ENCODE data around the gene STARD5.
A peak's percentile ranks its signal among the peaks of the same experiment; 100 is the strongest.

The STARD5 gene

DNA sequence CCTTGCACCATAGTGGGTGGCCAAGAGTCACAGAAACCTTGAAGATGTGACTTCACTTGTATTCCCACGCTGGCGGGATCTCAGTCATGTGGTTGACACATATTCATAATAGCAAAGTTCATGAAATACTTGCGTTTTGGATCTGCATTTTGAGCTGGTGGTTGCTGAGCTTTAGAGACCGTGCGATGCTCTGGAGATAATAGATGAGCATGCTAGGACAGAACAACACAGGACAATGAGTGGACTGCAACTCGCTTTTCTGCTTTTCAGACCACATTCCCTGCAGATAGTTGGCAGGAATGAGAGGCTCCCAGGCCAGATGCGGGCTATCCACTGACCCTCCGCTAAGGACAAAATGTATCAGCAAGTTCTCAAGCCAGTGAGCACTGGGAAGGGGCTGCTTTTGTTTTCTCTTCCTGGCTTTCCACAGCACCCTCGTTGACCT lies 13.8 kb upstream of the STARD5 start:
- no peak for TF ChIP-seq CTCF (IDR thresholded peaks at IDR 0.05; ENCODE audit: low read depth, low read length)
- DNase-seq (ENCODE audit: extremely low read depth, low read depth), result no peak

GRCh38 chr15:81337241-81337640 lies 13.3 kb upstream of the STARD5 start:
- DNase-seq (ENCODE audit: extremely low read depth, low read depth), result no peak

DNA sequence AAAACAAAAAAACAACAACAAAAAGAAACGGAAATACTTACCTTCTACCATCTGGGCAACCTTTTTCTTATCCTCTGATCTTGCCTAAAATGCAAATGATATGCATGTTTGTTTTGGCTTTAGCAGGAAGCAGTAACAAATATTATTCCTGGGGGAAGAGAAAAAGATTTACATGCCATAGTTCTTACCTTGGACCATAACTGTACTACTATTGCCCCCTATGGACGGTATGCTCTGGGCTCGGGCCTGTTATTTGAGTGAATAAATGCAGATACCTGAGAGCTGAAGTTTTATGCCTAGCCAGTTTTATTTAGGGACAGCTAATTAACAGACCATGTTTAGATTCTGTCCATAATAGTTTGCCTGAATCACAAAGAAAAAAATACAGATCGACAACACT lies 12.6 kb upstream of the STARD5 start:
- peak; percentile 28 for TF ChIP-seq CTCF (IDR thresholded peaks at IDR 0.05; ENCODE audit: low read depth, low read length)
- DNase-seq (ENCODE audit: extremely low read depth, low read depth), result no peak

More at GRCh38 chr15:81337241-81337640, 13.3 kb upstream of the STARD5 start:
- TF ChIP-seq CTCF (IDR thresholded peaks at IDR 0.05; ENCODE audit: low read depth, low read length), result no peak

DNA sequence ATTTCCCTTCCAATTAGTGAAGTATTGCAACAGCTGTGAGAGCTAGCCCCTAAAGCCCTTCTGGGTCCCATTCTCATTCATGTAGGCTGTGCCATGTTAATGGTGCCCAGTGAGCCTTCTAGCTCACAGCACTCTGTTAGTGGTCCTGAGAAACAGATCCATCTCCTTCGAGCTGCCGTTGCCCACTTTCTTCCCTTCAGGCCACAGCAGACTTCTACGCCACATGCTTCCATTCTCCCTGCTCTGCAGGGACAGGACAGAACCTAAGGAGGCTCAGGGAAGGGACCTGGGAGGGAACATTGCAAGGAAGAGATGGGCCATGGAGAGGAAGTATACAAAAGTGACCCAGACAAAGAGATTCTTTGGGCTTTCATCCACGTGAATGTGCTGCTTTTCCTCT lies 11.7 kb upstream of the STARD5 start:
- no peak for TF ChIP-seq CTCF (IDR thresholded peaks at IDR 0.05; ENCODE audit: low read depth, low read length)
- DNase-seq (ENCODE audit: extremely low read depth, low read depth), result no peak

GRCh38 chr15:81334768-81335435 lies 11.0 kb upstream of the STARD5 start:
- DNase-seq (ENCODE audit: extremely low read depth, low read depth), result no peak
- no peak for TF ChIP-seq CTCF (IDR thresholded peaks at IDR 0.05; ENCODE audit: low read depth, low read length)

DNA sequence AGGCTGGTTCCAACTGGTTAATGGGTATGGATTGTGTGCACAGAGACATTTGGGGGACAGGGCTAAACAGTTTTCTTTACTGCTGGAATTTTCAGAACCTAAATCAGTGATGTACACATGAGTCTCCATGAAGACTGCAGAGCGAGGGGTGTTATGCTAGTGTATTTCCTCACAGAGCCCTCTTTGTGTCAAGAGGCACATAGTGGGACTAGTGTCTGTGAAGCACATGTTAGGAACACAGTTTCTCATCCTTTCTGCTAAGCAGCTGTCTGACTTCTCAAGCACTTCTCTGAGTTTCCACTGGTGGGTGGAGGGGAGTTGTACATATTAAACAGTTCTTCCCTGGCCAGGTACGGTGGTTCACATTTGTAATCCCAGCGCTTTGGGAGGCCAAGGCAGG lies 9.4 kb upstream of the STARD5 start:
- DNase-seq (ENCODE audit: extremely low read depth, low read depth), result no peak
- TF ChIP-seq CTCF (IDR thresholded peaks at IDR 0.05; ENCODE audit: low read depth, low read length), result no peak

DNA sequence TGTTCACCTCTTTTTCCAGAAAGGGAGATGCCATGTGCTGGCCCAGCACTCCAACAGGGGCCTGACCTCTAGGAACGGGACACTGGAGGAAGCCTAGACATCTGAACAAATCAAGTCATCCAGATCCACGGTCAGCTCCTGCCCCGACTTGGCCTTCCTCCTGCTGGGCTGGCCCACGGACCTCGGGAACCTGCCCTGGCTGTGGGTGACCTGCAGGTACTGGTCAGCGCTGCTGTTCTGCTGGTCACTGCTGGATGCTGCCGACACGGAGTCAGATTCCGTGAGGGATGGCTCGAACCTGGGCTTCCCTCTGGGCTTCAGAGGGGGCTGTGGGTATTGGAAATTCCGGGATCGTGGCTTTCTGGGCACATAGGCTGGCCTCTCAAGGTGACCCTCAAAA lies 8.4 kb upstream of the STARD5 start:
- no peak for TF ChIP-seq CTCF (IDR thresholded peaks at IDR 0.05; ENCODE audit: low read depth, low read length)
- no peak for DNase-seq (ENCODE audit: extremely low read depth, low read depth)
